ENCODE results near the gene USP19. TPM values are rescaled to one million over a fixed set of nuclear protein-coding genes. Genes with fewer than 3 reads are reported as not detected.
A peak's percentile ranks its signal among the peaks of the same experiment; 100 is the strongest.

USP19 gene
- polyA plus RNA-seq, 1 experiment, result 33.3 TPM

DNA sequence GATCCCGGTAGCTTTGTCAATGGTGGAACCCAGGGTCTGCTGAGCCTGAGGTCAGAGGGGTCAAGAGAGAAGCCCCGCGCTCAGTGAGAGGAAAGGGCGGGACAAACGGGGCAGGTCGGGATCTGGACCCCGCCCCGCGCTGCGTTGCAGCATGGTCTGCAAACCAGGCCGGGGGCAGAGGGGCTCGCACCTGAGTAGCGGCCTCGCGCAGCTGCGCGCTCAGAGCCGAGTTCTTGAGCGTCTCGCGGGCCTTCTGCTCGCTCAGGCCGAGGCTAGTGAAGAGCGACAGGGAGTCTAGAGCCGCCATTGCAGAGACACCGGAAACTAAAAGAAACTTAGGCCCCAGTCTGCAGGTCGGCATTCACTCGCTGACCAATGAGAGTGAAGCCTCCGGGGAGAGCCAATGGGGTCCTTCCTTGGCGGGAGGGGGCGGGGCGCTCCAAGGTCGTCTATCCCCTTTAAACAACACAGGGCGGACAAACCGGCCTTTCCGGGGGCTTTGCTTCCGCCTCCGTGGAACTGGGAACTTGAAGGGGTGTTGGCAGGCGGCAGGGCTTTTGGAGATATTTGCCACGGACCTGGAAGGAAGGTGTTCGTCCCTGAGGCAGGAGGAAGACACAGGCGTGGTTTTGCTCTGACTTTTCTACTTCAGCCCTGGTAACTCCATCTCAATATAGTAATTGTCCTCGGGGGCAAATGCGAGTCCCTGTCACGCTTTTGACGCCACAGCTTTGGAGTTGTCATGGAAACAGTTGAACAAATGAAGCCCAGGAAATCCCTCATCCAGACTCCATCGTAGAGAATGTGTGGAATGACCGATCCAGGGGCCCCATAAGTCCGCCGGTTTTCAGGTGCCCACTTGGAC lies 16.0 kb downstream of the USP19 start, which contains the start of gene QARS1:
Gene QARS1 (minus strand): TSS at position 331 of the 865 bp plus-strand sequence. CDS start 24 bp downstream, at position 307.
- Histone ChIP-seq H3K27me3 (ENCODE audit: control insufficient read depth, insufficient read depth, low read length) (no peaks in the 10 kb centered on the region), H3K9me3 (ENCODE audit: control insufficient read depth, insufficient read depth, low read length) (peaks cover 6% of the 10 kb centered on the region; the same call in 1 of the 2 replicates), H3K4me3 (ENCODE audit: low read depth, low read length) (peak within 1 kb of the TSS; percentile 87), H3K27ac (ENCODE audit: low read depth, low read length) (peak within 1 kb of the TSS; percentile 90)
- DNase-seq (ENCODE audit: low read depth, low spot score), result peak; percentile 73
- CTCF ChIA-PET, result interaction anchor here (0.9 to 1.0 kb wide), 2 partner anchors 10 to 11 kb away, joined by 4 read pairs; partner anchors contain the start of gene QRICH1
- POLR2A ChIA-PET, result interaction anchor here (0.5 to 2.9 kb wide), 6 partner anchors 11 to 239 kb away, joined by 4 to 20 read pairs (median 8); partner anchors contain the start of genes IMPDH2, QRICH1 and USP19
- TF ChIP-seq, protein P1, sequence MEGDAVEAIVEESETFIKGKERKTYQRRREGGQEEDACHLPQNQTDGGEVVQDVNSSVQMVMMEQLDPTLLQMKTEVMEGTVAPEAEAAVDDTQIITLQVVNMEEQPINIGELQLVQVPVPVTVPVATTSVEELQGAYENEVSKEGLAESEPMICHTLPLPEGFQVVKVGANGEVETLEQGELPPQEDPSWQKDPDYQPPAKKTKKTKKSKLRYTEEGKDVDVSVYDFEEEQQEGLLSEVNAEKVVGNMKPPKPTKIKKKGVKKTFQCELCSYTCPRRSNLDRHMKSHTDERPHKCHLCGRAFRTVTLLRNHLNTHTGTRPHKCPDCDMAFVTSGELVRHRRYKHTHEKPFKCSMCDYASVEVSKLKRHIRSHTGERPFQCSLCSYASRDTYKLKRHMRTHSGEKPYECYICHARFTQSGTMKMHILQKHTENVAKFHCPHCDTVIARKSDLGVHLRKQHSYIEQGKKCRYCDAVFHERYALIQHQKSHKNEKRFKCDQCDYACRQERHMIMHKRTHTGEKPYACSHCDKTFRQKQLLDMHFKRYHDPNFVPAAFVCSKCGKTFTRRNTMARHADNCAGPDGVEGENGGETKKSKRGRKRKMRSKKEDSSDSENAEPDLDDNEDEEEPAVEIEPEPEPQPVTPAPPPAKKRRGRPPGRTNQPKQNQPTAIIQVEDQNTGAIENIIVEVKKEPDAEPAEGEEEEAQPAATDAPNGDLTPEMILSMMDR (IDR thresholded peaks at IDR 0.05; ENCODE audit: low read depth, low read length), result no peak

DNA sequence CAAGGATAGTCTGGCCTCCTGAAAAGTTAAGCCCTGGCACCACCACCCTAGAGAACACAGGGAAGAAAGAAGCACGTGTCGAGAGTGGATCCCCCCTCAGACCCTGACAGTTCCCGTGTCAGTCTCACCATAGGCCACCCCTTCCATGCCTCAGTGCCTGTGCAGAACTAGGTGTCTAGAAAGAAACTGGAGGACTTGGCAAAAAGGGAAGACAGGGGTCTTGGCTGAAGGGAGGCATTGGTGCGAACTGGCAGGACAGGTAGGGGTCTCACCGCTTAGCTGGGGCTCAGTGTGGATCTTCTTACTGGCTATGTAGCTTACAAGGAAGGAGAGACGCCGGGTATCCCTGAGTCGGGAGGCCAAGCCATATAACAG lies 16.6 kb downstream of the USP19 start:
- POLR2A ChIA-PET, result interaction anchor here (0.5 to 2.9 kb wide), 3 partner anchors 10 to 239 kb away, joined by 7 to 20 read pairs (median 9); partner anchors contain the start of genes IMPDH2 and QRICH1
- H3K4me3 ChIP-seq (ENCODE audit: low read depth, low read length), result peak overlapping the region; percentile 87
- TF ChIP-seq, protein P1 (IDR thresholded peaks at IDR 0.05; ENCODE audit: low read depth, low read length), result no peak
- DNase-seq (ENCODE audit: low read depth, low spot score), result no peak
- peaks cover 6% of the 10 kb centered on the region; the same call in 1 of the 2 replicates for H3K9me3 ChIP-seq (ENCODE audit: control insufficient read depth, insufficient read depth, low read length)
- H3K27me3 ChIP-seq (ENCODE audit: control insufficient read depth, insufficient read depth, low read length), result no peaks in the 10 kb centered on the region
- H3K27ac ChIP-seq (ENCODE audit: low read depth, low read length), result peak overlapping the region; percentile 52
- CTCF ChIA-PET, result interaction anchor here (0.9 kb wide), 1 partner anchor 10 kb away, joined by 4 read pairs; the partner anchor contains the start of gene QRICH1

DNA sequence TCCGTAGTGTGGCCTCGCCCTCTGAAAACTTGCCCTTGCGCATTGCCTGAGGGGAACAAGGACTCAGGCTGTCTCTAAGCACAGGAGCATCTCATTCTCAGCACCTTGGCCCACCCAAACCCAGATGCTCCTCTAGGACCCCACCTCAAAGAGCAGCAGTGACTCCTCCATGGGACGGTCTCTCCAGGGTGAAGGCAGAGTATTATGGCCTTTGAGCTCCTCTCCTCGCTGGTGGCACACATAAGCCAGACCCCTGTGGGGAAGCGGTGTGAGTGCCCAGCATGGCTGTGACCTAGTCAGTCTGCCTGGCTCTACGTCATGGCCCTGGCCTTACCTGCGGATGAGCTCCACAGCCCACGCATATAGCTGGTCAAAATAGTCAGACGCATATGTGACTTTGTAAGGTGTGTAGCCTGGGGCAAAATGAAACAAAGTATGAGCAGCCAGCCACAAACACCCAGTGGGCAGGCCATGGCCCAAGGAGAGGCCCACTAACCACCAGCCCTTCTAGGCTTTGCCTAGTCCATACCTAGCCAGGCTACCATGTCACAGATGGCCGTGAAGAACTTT lies 20.5 kb downstream of the USP19 start:
- TF ChIP-seq, protein P1 (IDR thresholded peaks at IDR 0.05; ENCODE audit: low read depth, low read length), result no peak
- ChIA-PET POLR2A (interaction anchor here (0.6 to 1.8 kb wide), 2 partner anchors 71 kb away, joined by 3 to 4 read pairs; partner anchors contain the start of genes IMPDH2 and KLHDC8B), CTCF (interaction anchor here (0.6 kb wide), 1 partner anchor 71 kb away, joined by 4 read pairs; the partner anchor contains the start of gene KLHDC8B)
- Histone ChIP-seq H3K9me3 (ENCODE audit: control insufficient read depth, insufficient read depth, low read length) (peaks cover 6% of the 10 kb centered on the region; the same call in 1 of the 2 replicates), H3K27me3 (ENCODE audit: control insufficient read depth, insufficient read depth, low read length) (no peaks in the 10 kb centered on the region), H3K4me3 (ENCODE audit: low read depth, low read length) (no peak overlapping the region), H3K27ac (ENCODE audit: low read depth, low read length) (no peak overlapping the region)
- no peak for DNase-seq (ENCODE audit: low read depth, low spot score)

DNA sequence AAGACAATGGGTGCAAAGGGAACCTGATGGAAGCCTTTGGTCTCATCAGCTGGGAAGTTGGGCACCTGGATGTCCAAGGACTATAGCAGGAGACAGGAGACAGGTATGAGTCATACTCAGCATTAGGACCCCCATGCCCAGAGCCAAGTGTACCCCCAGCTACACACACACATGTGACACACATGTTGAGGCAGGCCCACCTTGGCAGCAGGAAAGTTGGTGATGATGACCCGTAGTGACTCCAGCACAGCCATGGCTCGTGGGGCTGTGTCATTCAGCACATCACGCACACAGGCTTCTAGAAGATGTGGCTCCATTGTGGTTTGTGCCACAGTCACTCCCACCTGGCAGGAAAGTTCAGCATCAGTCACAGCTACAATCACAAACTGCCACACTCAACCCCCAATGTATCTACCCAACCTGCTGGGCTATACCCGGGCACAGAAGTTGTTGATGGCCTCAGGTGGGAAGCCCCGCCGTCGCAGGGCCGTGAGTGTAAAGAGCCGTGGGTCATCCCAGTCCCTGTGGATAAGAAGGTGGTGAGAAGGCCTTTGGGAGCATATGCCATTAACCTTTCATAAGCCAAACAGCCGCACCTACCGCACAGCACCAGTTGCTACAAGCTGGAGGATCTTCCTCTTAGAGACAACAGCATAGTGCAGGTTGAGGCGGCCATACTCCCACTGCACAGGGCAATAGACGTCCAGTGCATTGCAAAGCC lies 21.6 kb downstream of the USP19 start:
- DNase-seq (ENCODE audit: low read depth, low spot score), result no peak

More for the DNA sequence above, 21.6 kb downstream of the USP19 start:
- Histone ChIP-seq H3K27me3 (ENCODE audit: control insufficient read depth, insufficient read depth, low read length) (no peaks in the 10 kb centered on the region), H3K27ac (ENCODE audit: low read depth, low read length) (no peak overlapping the region), H3K4me3 (ENCODE audit: low read depth, low read length) (no peak overlapping the region), H3K9me3 (ENCODE audit: control insufficient read depth, insufficient read depth, low read length) (peaks cover 1% of the 10 kb centered on the region; the same call in 1 of the 2 replicates)
- ChIA-PET POLR2A (no interaction called here), CTCF (no interaction called here)
- TF ChIP-seq, protein P1 (IDR thresholded peaks at IDR 0.05; ENCODE audit: low read depth, low read length), result no peak

Measured in AG04450 (cell line).